Glomerular visceral epithelial cell (primary cell): ENCODE measurements around the gene SPAG16.
"Not testable (repeated sequence)": the region's sequence is repeated elsewhere in the genome, so short reads cannot be mapped to it uniquely, and the experiment has no call there.

Experiments
- DNase-seq: peaks from one replicate; pipeline ENCODE4 v3.0.0-alpha.2; 2016; ENCODE audit errors: extremely low spot score

The SPAG16 gene

GRCh38 chr2:213271947-213272346, 12.3 kb upstream of the SPAG16 start:
- no peak for DNase-seq

GRCh38 chr2:213274143-213274542, 10.1 kb upstream of the SPAG16 start:
- DNase-seq: no peak

GRCh38 chr2:213275265-213275664, 9.0 kb upstream of the SPAG16 start:
- DNase-seq: no peak

GRCh38 chr2:213277134-213277533, 7.1 kb upstream of the SPAG16 start:
- not testable (repeated sequence) for DNase-seq

GRCh38 chr2:213279116-213279620, 5.1 kb upstream of the SPAG16 start:
- DNase-seq: no peak

GRCh38 chr2:213279971-213280370, 4.3 kb upstream of the SPAG16 start:
- DNase-seq: no peak

- DNase-seq: no peak
Observed at GRCh38 chr2:213281156-213281555, 3.1 kb upstream of the SPAG16 start.

GRCh38 chr2:213285404-213285803, 1.1 kb downstream of the SPAG16 start:
- DNase-seq: no peak

- DNase-seq: no peak
Observed at GRCh38 chr2:213286161-213286560, 1.9 kb downstream of the SPAG16 start.

GRCh38 chr2:213288913-213289700, 4.8 kb downstream of the SPAG16 start:
- peak; percentile 38 for DNase-seq

GRCh38 chr2:213290501-213290900, 6.2 kb downstream of the SPAG16 start:
- no peak for DNase-seq

- DNase-seq: no peak
Observed at GRCh38 chr2:213296270-213296669, 12.0 kb downstream of the SPAG16 start.

- DNase-seq: peak; percentile 48
Observed at GRCh38 chr2:213306316-213306942, 22.2 kb downstream of the SPAG16 start.

GRCh38 chr2:213315168-213315876, 31.1 kb downstream of the SPAG16 start:
- DNase-seq: no peak

GRCh38 chr2:213316001-213316735, 31.9 kb downstream of the SPAG16 start:
- no peak for DNase-seq

- DNase-seq: no peak
Observed at GRCh38 chr2:213317929-213318328, 33.7 kb downstream of the SPAG16 start.

- no peak for DNase-seq
Observed at GRCh38 chr2:213320604-213321003, 36.3 kb downstream of the SPAG16 start.

GRCh38 chr2:213336253-213336770, 52.0 kb downstream of the SPAG16 start:
- DNase-seq: no peak

GRCh38 chr2:213353419-213353818, 69.2 kb downstream of the SPAG16 start:
- no peak for DNase-seq

GRCh38 chr2:213376644-213377043, 92.4 kb downstream of the SPAG16 start:
- no peak for DNase-seq

GRCh38 chr2:213407027-213407426, 122.8 kb downstream of the SPAG16 start:
- not testable (repeated sequence) for DNase-seq
